Stimulated activated CD8-positive, alpha-beta memory T cell treated with anti-CD3 and anti-CD28 coated beads, Interleukin-12 subunit alpha, Interleukin-12 subunit beta, amount 100 ng/mL, for 1 hour (primary cell): ENCODE measurements around the gene TMEM132A.

Source experiments
- DNase-seq: peaks from one replicate; pipeline ENCODE4 v3.0.0-alpha.2; 2020; ENCODE audit warnings: low read depth

Gene TMEM132A

GRCh38 chr11:60924110-60924905, at the start of gene TMEM132A:
TMEM132A (plus strand) TSS chr11:60924460; CDS start chr11:60924634, 174 bp downstream.
- no peak for DNase-seq

- DNase-seq = no peak
Measured at GRCh38 chr11:60875366-60876167, 48.7 kb upstream of the TMEM132A start.

GRCh38 chr11:60876168-60876485, 48.1 kb upstream of the TMEM132A start:
- no peak for DNase-seq

GRCh38 chr11:60878245-60879101, 45.8 kb upstream of the TMEM132A start:
- DNase-seq = no peak

- no peak for DNase-seq
Measured at GRCh38 chr11:60879104-60879503, 45.2 kb upstream of the TMEM132A start.

- DNase-seq = no peak
Measured at GRCh38 chr11:60879971-60880588, 44.2 kb upstream of the TMEM132A start.

GRCh38 chr11:60880643-60881282, 43.5 kb upstream of the TMEM132A start:
- DNase-seq = no peak

- DNase-seq = no peak
Measured at GRCh38 chr11:60887556-60887955, 36.7 kb upstream of the TMEM132A start.

- DNase-seq = no peak
Measured at GRCh38 chr11:60889869-60890311, 34.4 kb upstream of the TMEM132A start.

- DNase-seq = no peak
Measured at GRCh38 chr11:60890696-60891095, 33.6 kb upstream of the TMEM132A start.

- no peak for DNase-seq
Measured at GRCh38 chr11:60891103-60891741, 33.0 kb upstream of the TMEM132A start.

- DNase-seq = no peak
Measured at GRCh38 chr11:60895687-60896086, 28.6 kb upstream of the TMEM132A start.

GRCh38 chr11:60897496-60897895, 26.8 kb upstream of the TMEM132A start:
- DNase-seq = no peak

GRCh38 chr11:60899046-60899936, 25.0 kb upstream of the TMEM132A start:
- DNase-seq = no peak

- no peak for DNase-seq
Measured at GRCh38 chr11:60899977-60900376, 24.3 kb upstream of the TMEM132A start.

GRCh38 chr11:60900673-60901404, 23.4 kb upstream of the TMEM132A start:
- no peak for DNase-seq

- DNase-seq = no peak
Measured at GRCh38 chr11:60902625-60903024, 21.6 kb upstream of the TMEM132A start.

GRCh38 chr11:60905047-60905446, 19.2 kb upstream of the TMEM132A start:
- DNase-seq = no peak

- no peak for DNase-seq
Measured at GRCh38 chr11:60905551-60906113, 18.6 kb upstream of the TMEM132A start.
